ENCODE results near the gene LASP1. TPM values are rescaled to one million over a fixed set of nuclear protein-coding genes. Genes with fewer than 3 reads are reported as not detected.
A peak's percentile ranks its signal among the peaks of the same experiment; 100 is the strongest.
"Not testable (repeated sequence)": the region's sequence is repeated elsewhere in the genome, so short reads cannot be mapped to it uniquely, and the experiment has no call there.

Gene LASP1
- total RNA-seq, 1 experiment from 2014 or later: 106 TPM

GRCh38 chr17:38852771-38853291, 17.0 kb upstream of the LASP1 start:
- H3K4me1 ChIP-seq (ENCODE audit: insufficient read depth, low read length): peaks cover 14% of the 10 kb centered on the region; the same call in 1 of the 2 replicates
- peak overlapping the region; percentile 98 for H3K9ac ChIP-seq (ENCODE audit: low read length)
- peak overlapping the region; percentile 89; the same call in 1 of the 2 replicates for H2AFZ ChIP-seq (ENCODE audit: low read length)
- H4K20me1 ChIP-seq (ENCODE audit: low read length): peaks cover 35% of the 10 kb centered on the region
- H3K27ac ChIP-seq (ENCODE audit: low read length): peak overlapping the region; percentile 74
- intact Hi-C loops (cut with micrococcal nuclease): no loop called here
- H3K4me2 ChIP-seq (ENCODE audit: low read length): peak overlapping the region; percentile 99
- no peak for ATAC-seq
- no peaks in the 10 kb centered on the region for H3K9me2 ChIP-seq (replicated peaks; ENCODE audit: low read length)
- POLR2A ChIA-PET (ENCODE audit: unreplicated experiment): interaction anchor here (0.7 kb wide), 1 partner anchor 10 kb away, joined by 3 read pairs; no protein-coding TSS in a partner anchor
- DNase-seq: no peak
- CTCF ChIA-PET: no interaction called here
- peaks cover 43% of the 10 kb centered on the region for H3K79me2 ChIP-seq (ENCODE audit: low read length)
- no peaks in the 10 kb centered on the region for H3K9me3 ChIP-seq (ENCODE audit: low read length)
- H3F3A ChIP-seq (ENCODE audit: low read length, unreplicated experiment): no peaks in the 10 kb centered on the region
- H3K4me3 ChIP-seq (ENCODE audit: low read length): peak overlapping the region; percentile 90
- peaks cover 48% of the 10 kb centered on the region for H3K36me3 ChIP-seq (ENCODE audit: low read depth, low read length)
- BruUV-seq (replicated peaks): no TSS peak
- no peak for TF ChIP-seq EZH2 (IDR thresholded peaks at IDR 0.05; ENCODE audit: low read length, unreplicated experiment)
- TF ChIP-seq CTCF (conservative IDR thresholded peaks at IDR 0.05; ENCODE audit: low read depth, low read length): no peak
- no peak for TF ChIP-seq EZH2phosphoT487 (IDR thresholded peaks at IDR 0.05; ENCODE audit: borderline replicate concordance, low read length)
- no peaks in the 10 kb centered on the region for H3K27me3 ChIP-seq (ENCODE audit: low read length)

- H3K9ac ChIP-seq (ENCODE audit: low read length): peak within 1 kb of the TSS; percentile 98
- H3K4me1 ChIP-seq (ENCODE audit: insufficient read depth, low read length): peaks cover 14% of the 10 kb centered on the region; the same call in 1 of the 2 replicates
- H3K79me2 ChIP-seq (ENCODE audit: low read length): peaks cover 43% of the 10 kb centered on the region
- peak; percentile 84 for ATAC-seq
- peak; percentile 95 for DNase-seq
- no peaks in the 10 kb centered on the region for H3K27me3 ChIP-seq (ENCODE audit: low read length)
- ChIA-PET POLR2A (ENCODE audit: unreplicated experiment) (interaction anchor here (0.6 to 0.7 kb wide), 4 partner anchors 16 to 159 kb away, joined by 3 to 5 read pairs (median 3); no protein-coding TSS in a partner anchor), CTCF (interaction anchor here (0.6 kb wide), 1 partner anchor 18 kb away, joined by 4 read pairs; no protein-coding TSS in a partner anchor)
- peak within 1 kb of the TSS; percentile 89 for H2AFZ ChIP-seq (ENCODE audit: low read length)
- peaks cover 44% of the 10 kb centered on the region for H3K36me3 ChIP-seq (ENCODE audit: low read depth, low read length)
- no peaks in the 10 kb centered on the region for H3K9me2 ChIP-seq (replicated peaks; ENCODE audit: low read length)
- intact Hi-C loops (cut with micrococcal nuclease): no loop called here
- peak within 1 kb of the TSS; percentile 90 for H3K4me3 ChIP-seq (ENCODE audit: low read length)
- H3F3A ChIP-seq (ENCODE audit: low read length, unreplicated experiment): no peaks in the 10 kb centered on the region
- TSS peak; percentile 73 for BruUV-seq (replicated peaks)
- no peaks in the 10 kb centered on the region for H3K9me3 ChIP-seq (ENCODE audit: low read length)
- H3K27ac ChIP-seq (ENCODE audit: low read length): peak within 1 kb of the TSS; percentile 74
- peaks cover 35% of the 10 kb centered on the region for H4K20me1 ChIP-seq (ENCODE audit: low read length)
- peak within 1 kb of the TSS; percentile 99 for H3K4me2 ChIP-seq (ENCODE audit: low read length)
- TF ChIP-seq EZH2phosphoT487 (IDR thresholded peaks at IDR 0.05; ENCODE audit: borderline replicate concordance, low read length) (no peak), EZH2 (IDR thresholded peaks at IDR 0.05; ENCODE audit: low read length, unreplicated experiment) (no peak), CTCF (conservative IDR thresholded peaks at IDR 0.05; ENCODE audit: low read depth, low read length) (no peak)
Observed at GRCh38 chr17:38853292-38854219, 16.3 kb upstream of the LASP1 start, which contains the start of gene RPL23. TSS of gene RPL23 (minus strand) at chr17:38853721. CDS start at chr17:38853710, 11 bp downstream.

GRCh38 chr17:38855101-38855714, 14.7 kb upstream of the LASP1 start:
- peaks cover 29% of the 10 kb centered on the region for H3K36me3 ChIP-seq (ENCODE audit: low read depth, low read length)
- peaks cover 29% of the 10 kb centered on the region for H4K20me1 ChIP-seq (ENCODE audit: low read length)
- H3K4me1 ChIP-seq (ENCODE audit: insufficient read depth, low read length): peaks cover 14% of the 10 kb centered on the region; the same call in 1 of the 2 replicates
- H3K9me3 ChIP-seq (ENCODE audit: low read length); CTCF ChIA-PET; H3K9me2 ChIP-seq (replicated peaks; ENCODE audit: low read length); H3K9ac ChIP-seq (ENCODE audit: low read length); H3K27ac ChIP-seq (ENCODE audit: low read length); intact Hi-C loops (cut with micrococcal nuclease); H3K27me3 ChIP-seq (ENCODE audit: low read length); H3K4me3 ChIP-seq (ENCODE audit: low read length); BruUV-seq (replicated peaks); POLR2A ChIA-PET (ENCODE audit: unreplicated experiment); ATAC-seq; H3F3A ChIP-seq (ENCODE audit: low read length, unreplicated experiment); H2AFZ ChIP-seq (ENCODE audit: low read length): not testable (repeated sequence)
- peak overlapping the region; percentile 14; the same call in 1 of the 2 replicates for H3K4me2 ChIP-seq (ENCODE audit: low read length)
- DNase-seq: peak; percentile 65
- H3K79me2 ChIP-seq (ENCODE audit: low read length): peaks cover 36% of the 10 kb centered on the region
